Activated CD8-positive, alpha-beta memory T cell treated with anti-CD3 and anti-CD28 coated beads, Interleukin-2, amount 50 U/mL, for 4 hours (primary cell): ENCODE measurements around the gene PTPA.
"Not testable (repeated sequence)": the region's sequence is repeated elsewhere in the genome, so short reads cannot be mapped to it uniquely, and the experiment has no call there.

Experiments used
- DNase-seq: peaks from one replicate; pipeline ENCODE4 v3.0.0-alpha.2; 2020

PTPA gene

DNA sequence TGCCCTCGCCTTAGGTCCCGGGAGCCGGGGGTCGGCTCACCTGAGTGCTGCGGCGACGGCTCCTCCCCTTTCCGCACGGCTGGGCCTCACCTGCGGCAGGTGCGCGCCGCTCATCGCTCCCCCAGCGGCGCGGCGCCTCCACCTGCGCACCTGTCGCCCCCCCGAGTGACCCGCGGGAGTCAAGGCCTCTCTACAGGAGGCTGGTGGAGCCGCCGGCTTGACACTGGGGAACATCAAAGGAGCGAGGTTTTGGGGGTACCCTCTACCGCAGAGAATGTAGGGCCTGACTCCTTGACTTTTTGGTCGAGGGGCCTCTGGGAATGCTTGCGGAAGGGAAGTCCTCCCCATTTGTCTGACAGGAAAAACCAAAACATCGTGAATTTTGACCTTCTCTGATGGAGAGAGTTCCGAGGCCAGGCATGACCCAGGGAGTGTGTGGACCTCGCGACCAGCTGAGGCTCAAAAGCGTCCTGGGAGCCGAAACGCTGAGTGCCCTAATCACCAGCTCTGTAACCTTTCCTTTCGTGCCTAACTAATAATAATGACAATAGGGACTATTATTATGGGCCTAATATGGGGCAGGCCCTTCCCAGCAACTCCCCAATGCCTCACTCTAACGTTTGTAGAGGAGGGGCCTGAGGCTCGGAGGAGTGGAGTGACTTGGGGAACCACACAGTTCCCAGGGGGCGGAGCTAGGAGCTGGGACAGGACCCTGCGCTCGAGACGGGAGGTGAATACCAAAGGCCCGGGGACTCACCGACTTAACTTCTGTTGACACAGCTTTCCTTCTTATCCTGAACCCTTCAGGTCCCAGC, 67.6 kb downstream of the PTPA start:
- no peak for DNase-seq

DNA sequence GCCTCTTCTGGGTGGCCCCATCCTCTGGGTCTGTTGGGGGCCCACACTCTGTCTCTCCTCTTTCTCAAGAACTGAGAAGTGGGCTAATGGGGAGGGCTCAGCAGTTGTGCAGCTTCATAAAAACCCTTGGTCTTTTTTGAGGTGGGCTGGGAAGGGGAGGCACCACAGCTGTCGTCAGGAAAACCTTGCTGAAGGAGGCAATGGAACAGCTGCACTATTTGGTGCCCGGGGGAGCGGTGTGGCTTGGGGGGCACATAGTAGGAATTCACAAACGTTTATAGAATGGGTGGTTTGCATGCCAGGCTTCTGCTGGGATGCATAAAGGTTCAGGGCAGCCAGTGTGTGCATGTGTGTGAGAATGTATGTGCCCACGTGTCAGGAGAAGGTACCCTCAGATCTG, 70.0 kb downstream of the PTPA start:
- no peak for DNase-seq

DNA sequence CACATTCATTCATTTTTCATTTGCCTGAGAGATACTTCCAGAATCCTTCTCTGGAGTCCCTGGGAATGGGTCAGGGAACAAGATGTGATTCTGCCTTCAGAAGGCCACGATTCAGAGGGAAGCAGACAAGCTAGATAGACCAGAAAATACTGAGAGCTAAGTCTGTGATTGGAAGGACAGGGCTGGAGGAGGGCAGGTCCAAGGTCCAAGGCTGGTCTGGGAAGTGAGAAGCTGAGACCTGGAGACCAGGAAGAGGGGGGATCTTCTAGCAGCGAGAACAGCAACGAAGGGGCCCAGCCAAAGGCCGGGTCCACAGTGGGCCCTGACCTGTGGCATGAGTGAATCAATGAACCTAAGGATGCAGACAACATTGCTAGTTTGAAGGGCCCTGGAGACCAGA, 70.9 kb downstream of the PTPA start:
- DNase-seq: no peak

DNA sequence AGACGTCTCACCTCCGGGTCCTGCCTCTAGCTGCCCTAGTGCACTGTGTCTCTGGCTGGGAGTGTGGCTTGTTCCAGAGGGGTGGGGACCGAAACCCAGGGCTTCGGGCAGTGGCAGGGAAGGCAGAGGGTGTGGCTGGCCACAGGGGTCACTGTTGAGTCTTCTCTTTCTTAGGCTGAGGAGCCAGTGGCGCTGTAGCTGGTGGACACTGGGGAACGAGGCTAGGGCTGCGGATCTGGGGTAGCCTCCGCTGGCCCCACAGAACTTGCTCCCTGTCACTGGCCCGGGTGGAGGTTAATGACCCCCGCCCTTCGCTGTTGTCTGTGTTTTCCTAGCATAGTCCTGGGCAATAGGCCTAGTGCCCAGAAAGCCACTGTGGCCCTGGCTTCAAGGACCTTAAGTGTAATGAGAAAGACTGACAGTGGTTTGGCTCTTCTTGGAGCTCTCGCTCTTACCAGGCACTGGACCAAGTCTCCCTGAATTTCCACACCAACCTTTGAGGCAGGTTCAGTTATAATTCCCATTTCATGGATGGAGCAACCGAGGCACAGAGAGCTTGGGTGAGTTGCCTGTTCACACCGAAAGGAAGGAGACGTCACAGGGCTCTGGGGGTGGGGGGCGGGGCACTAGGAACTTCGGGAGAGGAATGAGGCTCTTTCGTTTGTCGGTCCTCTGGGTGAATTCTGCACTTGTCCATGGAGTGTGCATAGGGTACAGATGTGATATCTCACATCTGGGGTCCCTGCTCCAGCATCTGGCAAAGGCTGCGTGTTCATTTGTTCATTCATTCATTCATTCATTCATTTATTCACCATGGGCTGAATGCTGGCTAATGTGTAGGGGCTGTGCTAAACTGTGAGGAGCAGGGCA, 71.6 kb downstream of the PTPA start:
- DNase-seq: no peak

DNA sequence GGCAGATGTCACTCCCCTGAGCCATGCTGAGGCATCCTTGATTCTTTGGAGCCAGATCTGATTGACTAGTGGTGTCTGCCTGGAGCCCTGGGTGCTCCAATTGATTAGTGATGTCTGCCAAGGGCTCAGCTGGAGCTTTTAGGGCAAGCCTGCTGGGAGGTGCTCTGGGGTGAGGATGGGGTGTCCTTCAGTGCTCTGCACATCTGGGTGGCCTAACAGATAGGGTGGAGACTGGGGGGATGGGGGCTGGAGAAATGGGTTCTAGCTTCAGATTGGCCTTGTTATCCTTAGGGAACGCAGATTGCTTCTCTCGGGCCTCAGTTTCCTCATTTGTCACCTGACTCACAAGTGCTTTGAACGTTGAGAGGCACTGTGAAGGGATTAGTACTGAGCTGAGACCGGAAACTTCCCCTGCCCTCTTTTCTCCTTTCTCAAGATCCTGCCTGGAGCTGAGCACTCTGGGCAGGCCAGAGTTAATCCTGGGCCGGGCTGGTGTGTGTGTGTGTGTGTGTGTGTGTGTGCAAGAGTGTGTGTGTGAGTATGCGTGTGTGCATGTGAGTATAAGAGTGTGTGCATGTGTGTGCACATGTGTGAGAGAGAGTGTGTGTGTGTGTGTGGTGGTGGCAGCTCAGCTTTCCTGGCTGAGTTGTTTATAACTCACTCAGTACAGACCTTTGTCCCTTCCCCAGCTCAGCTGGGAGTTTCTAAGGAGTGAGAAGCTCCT, 72.4 kb downstream of the PTPA start:
- DNase-seq: no peak

DNA sequence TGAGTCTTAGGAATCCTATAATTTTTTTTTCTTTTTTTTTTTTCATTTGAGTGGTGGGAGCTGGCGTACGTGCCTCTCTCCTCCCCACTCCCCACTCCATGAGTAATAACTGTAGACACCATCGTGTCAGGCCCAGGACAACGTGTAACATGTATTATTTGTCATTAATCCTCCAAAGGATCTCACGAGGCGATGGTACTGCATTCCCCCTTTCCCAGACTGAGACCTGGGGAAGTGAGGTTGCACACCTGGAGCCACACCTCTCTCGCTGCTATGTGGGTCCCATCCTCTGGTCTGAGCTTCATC, 73.0 kb downstream of the PTPA start:
- no peak for DNase-seq

DNA sequence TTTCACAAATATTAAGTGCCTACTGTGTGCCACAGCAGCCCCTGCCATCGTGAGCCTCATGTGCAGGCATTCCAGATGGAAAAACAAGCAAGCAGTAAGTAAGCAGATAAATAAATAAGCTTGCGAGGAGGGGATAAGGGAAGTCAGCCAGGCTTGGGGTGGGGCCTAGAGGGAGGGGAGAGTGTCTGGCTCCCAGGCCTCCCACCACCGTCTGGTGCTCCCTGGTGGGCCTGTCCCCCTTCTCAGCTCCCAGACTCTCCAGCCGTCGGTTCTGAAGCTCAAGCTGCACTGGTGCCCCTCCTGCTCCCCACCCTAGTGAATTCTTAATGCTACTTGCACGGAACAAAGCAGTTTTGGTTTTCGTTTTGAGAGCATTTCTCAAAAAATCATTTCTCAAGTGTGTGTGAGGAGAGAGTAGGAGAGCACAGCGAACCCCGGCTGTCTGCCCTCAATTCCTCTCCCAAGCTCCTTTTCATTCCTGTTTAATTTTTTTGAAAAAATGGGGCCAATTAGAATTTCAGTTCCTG, 73.4 kb downstream of the PTPA start:
- DNase-seq: no peak

DNA sequence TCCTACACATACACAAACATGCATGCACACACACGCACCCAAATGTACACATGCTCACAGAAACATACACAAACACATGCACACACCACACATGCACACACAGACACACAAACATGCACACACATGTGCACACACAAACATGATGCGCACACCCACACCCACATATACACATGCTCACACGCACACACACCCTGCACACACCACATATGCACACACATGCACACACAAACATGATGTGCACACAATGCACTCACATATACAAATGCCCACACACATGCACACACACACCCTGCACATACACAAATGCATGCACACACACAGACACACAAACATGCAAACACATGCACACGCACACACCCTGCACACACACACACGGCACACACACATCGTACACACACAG, 74.2 kb downstream of the PTPA start:
- no peak for DNase-seq

DNA sequence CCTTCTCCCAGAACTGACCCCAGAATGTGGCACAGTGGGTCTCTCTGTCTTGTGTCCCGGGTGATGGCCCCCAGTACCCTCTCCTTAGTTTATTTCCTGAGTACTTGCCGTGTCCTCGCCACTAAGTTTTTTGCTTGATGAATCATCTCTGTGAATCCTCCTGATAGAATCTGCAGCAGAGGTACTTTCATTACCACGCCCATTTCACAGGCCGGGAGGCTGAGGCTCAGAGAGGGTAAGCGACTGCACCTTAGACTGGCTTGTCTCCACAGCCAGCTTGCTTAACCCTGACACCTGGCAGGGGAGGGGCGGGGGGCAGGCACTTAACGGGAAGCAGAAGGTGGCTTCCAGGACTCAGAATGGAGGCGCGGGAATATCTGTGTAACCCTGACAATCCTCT, 74.8 kb downstream of the PTPA start:
- no peak for DNase-seq

DNA sequence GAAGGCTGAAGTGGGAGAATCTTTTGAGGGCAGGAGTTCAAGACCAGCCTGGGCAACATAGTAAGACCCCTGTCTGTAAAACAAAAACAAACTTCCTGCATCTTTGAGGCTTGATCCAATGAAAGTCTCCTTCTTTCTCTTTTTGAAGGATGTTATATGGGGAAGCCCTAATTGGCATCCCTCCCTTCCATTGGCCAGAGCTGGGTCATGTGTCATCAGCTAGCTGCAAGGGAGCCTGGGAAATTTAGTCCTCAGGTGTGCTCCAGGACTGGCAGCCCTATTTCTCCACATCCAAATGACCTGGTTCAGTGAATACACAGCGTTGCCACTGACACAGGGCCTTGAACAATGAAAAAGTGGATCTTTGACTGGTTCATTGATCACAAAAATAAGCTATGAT, 75.8 kb downstream of the PTPA start:
- no peak for DNase-seq

DNA sequence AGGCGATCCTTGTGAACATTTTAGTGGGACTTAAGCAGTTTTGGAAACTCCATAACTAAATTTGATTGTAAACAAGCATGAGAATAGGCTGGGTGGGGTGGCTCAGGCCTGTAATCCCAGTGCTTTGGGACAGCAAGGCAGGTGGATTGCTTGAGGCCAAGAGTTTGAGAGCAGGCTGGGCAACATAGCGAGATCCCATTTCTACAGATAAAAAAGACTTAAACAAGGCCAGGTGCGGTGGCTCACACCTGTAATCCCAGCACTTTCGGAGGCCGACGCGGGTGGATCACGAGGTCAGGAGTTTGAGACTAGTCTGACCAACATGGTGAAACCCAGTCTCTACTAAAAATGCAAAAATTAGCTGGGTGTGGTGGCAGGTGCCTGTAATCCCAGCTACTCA, 78.8 kb downstream of the PTPA start:
- not testable (repeated sequence) for DNase-seq

DNA sequence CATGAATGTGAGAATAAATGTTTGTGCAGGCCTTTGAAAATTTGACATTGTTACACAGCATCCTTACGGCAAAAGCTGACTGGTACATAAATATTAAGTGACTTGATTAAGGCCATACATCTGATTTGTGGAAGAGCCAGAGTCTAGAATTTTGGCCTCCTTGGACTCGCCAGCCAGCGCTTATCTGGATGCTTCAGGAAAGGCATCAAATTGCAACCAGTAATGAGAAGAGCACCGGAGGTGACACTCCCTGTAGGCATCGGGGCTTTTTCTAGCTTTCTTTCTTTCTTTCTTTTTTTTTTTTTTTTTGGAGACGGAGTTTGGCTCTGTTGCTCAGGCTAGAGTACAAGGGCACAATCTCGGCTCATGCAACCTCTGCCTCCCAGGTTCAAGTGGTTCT, 80.0 kb downstream of the PTPA start:
- DNase-seq: no peak

DNA sequence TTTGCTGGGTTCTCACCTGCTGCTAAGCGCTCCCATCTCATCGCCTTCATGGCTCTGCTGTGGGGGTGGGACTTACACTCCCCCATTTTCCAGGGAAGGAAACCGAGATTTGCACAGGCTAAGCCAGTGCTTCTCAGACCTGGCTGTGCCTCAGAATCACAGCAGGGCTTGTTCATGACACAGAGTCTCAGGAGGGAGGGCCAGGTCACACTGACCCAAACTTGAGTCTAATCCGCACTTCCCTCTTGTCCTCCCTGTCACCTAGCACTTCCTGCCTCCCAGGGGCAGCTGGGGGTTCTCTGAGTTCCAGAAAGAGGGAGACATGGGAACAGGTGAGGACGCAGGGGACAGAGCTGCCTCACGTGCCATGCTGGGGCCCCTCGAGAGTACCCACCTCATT, 82.4 kb downstream of the PTPA start:
- DNase-seq: no peak

DNA sequence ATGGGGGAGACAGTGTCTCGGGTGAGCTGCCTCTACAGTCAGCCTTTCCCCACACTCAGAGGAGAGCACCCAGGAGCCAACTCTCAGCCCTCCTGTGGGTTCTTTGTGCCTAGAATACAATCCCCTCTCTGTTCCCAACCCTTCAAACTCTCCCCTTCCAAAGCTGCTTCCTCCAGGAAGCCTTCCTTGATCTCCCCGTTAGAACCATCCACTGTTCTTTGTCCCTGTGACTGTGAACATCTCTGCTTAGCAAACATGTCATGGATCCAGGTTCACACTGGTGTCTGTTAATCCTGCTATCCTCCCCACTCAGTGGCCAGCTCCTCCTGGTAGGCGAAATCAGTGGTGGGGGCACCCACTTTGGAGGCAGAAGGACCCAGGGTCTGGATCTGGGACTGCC, 83.0 kb downstream of the PTPA start:
- no peak for DNase-seq

DNA sequence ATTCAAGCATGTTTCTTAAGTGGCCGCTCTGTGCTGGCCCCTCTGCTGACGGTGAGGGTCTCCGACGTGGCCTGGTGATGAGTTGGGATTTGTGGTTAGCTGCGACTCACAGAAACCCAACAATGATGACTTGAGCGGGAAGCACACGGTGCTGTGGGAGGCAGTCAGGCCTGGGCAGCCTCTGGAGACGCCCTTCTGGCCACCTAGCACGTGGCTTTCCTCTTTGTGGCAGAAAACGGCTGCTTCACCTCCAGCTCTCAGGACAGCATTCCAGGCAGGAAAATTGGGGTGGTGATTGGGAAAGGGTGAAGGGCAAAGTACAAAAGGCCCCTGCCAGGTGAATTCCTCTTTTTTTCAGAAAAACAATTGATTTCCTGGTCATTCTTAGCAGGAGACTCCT, 84.4 kb downstream of the PTPA start:
- no peak for DNase-seq

DNA sequence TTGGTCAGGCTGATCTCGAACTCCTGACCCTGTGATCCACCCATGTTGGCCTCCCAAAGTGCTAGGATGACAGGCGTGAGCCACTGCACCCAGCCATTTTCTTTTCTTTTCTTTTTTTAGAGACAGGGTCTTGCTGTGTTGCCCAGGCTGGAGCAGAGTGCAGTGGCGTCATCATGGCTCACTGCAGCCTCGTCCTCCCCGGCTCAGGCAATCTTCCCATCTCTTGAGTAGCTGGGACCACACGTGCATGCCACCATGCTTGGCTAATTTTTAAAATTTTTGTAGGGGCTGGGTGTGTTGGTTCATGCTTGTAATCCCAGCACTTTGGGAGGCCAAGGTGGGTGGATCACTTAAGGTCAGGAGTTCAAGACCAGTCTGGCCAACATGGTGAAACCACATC, 85.8 kb downstream of the PTPA start:
- DNase-seq: not testable (repeated sequence)

DNA sequence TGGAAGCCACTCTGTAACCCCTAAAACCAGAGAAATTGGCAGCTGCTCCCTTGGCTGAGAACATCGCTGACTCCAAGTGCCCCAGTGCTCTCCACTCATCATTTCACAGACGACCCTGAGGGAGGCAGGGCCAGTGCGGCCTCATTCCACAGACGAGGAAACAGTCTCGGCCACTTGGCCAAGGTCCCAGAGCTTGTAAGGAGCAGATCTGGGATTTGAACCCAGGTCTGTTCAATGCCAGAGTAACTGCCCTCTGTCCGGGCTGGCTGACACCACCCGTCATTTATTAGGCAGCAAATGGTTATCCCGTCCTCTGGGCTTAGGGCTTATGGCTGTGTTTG, 86.7 kb downstream of the PTPA start:
- no peak for DNase-seq
